Stimulated activated effector memory CD8-positive, alpha-beta T cell treated with anti-CD3 and anti-CD28 coated beads, Interleukin-12 subunit alpha, Interleukin-12 subunit beta, amount 100 ng/mL, for 72 hours (primary cell): Measurements from ENCODE around the gene SSH3.

Experiments
- ATAC-seq: fragments of 150-1000 bp; cut with Tn5 transposase; 2 replicates; pipeline ENCODE4 v1.10.0; 2021
- DNase-seq, 2 donors: peaks; one replicate each; pipeline ENCODE4 v3.0.0; 2021 to 2022; ENCODE audit warnings: low spot score in 2 of 2
- H3K27ac Mint-ChIP-seq: one replicate; pipeline ENCODE4 v1.8.0; 2022; ENCODE audit warnings: mild to moderate bottlenecking, mixed read lengths
- H3K36me3 Mint-ChIP-seq: one replicate; pipeline ENCODE4 v1.8.0; 2022; ENCODE audit warnings: mild to moderate bottlenecking, mixed read lengths
- H3K4me1 Mint-ChIP-seq: one replicate; pipeline ENCODE4 v1.8.0; 2022; ENCODE audit warnings: mixed read lengths
- H3K4me3 Mint-ChIP-seq: one replicate; pipeline ENCODE4 v1.8.0; 2022; ENCODE audit warnings: mild to moderate bottlenecking, mixed read lengths
- H3K9me3 Mint-ChIP-seq: one replicate; pipeline ENCODE4 v1.8.0; 2022; ENCODE audit warnings: mixed read lengths

The SSH3 gene

DNA sequence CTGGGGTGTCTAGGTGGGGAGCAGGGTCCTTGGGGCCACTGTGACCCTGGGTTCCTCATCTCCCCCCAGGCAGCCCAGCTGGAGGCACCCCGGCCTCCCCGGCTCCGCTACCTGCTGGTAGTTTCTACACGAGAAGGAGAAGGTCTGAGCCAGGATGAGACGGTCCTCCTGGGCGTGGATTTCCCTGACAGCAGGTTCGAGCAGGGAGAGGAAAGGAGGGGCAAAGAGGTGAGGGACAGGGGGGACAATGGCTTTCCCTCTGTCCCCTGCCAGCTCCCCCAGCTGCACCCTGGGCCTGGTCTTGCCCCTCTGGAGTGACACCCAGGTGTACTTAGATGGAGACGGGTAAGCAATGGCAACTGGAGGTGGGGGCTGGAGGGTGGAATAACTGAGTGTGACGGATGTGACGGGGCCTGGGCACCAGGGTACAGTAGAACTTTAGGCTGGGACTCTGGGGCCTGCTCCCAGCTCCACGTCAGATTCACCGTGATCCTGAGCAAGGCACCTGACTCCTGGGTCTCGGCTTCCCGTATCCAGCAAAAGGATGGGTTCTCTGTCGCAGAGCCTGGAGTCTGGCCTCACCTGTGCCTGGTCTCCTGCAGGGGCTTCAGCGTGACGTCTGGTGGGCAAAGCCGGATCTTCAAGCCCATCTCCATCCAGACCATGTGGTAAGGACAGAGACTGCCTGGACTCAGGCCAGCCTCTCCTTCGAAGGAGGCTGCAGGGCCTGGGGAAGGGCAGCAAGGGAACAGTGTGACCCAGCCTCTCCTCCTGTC is 3.6 kb downstream of the SSH3 start:
- peaks cover 34% of the 10 kb centered on the region for H3K4me1 Mint-ChIP-seq
- DNase-seq (no peak), ATAC-seq (no peak)
- no peaks in the 10 kb centered on the region for H3K9me3 Mint-ChIP-seq
- peaks cover 12% of the 10 kb centered on the region for H3K36me3 Mint-ChIP-seq
- H3K4me3 Mint-ChIP-seq: no peak overlapping the region
- H3K27ac Mint-ChIP-seq: peak overlapping the region; percentile 29

GRCh38 chr11:67307545-67308001 is 4.2 kb downstream of the SSH3 start:
- DNase-seq (no peak), ATAC-seq (no peak)
- Mint-ChIP-seq H3K36me3 (peaks cover 6% of the 10 kb centered on the region), H3K4me1 (peaks cover 34% of the 10 kb centered on the region), H3K9me3 (no peaks in the 10 kb centered on the region), H3K4me3 (no peak overlapping the region), H3K27ac (peak overlapping the region; percentile 61)

GRCh38 chr11:67308031-67308866 is 4.9 kb downstream of the SSH3 start:
- DNase-seq: no peak
- H3K4me1 Mint-ChIP-seq: peaks cover 36% of the 10 kb centered on the region
- H3K27ac Mint-ChIP-seq: peak overlapping the region; percentile 61
- H3K4me3 Mint-ChIP-seq: no peak overlapping the region
- no peak for ATAC-seq
- H3K36me3 Mint-ChIP-seq: no peaks in the 10 kb centered on the region
- no peaks in the 10 kb centered on the region for H3K9me3 Mint-ChIP-seq

DNA sequence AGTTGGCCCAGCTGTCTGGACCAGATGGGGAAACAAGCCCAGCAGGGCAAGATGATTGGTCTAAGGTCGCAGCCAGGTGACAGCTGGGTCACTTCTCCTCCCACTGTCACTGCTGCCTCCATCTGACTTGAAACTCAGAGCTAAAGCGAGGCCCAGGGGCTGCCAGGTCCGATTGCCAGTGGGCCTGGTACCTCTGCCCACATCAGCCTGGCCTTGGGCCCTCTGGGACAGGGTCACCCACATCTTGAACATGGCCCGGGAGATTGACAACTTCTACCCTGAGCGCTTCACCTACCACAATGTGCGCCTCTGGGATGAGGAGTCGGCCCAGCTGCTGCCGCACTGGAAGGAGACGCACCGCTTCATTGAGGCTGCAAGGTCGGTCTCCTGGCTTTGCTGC is 5.8 kb downstream of the SSH3 start:
- DNase-seq (no peak), ATAC-seq (no peak)
- Mint-ChIP-seq H3K9me3 (no peaks in the 10 kb centered on the region), H3K36me3 (no peaks in the 10 kb centered on the region), H3K27ac (no peak overlapping the region), H3K4me1 (peaks cover 43% of the 10 kb centered on the region), H3K4me3 (no peak overlapping the region)

DNA sequence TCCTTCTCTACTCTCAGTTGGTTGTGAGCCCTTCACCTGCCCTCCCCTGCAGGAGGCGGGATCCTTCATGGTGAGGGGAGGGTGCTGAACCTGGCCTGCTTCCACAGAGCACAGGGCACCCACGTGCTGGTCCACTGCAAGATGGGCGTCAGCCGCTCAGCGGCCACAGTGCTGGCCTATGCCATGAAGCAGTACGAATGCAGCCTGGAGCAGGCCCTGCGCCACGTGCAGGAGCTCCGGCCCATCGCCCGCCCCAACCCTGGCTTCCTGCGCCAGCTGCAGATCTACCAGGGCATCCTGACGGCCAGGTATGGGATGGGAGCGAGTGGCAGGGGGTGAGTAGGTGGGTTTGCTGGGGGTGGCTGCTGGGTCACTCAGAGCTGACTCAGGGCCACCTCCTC is 6.3 kb downstream of the SSH3 start:
- H3K36me3 Mint-ChIP-seq: no peaks in the 10 kb centered on the region
- H3K27ac Mint-ChIP-seq: peak overlapping the region; percentile 32
- DNase-seq: no peak
- peaks cover 42% of the 10 kb centered on the region for H3K4me1 Mint-ChIP-seq
- H3K4me3 Mint-ChIP-seq: no peak overlapping the region
- no peak for ATAC-seq
- H3K9me3 Mint-ChIP-seq: no peaks in the 10 kb centered on the region

- no peak for DNase-seq
- Mint-ChIP-seq H3K36me3 (no peaks in the 10 kb centered on the region), H3K4me1 (peaks cover 39% of the 10 kb centered on the region), H3K27ac (peak overlapping the region; percentile 89), H3K9me3 (no peaks in the 10 kb centered on the region), H3K4me3 (no peak overlapping the region)
- ATAC-seq: no peak
Observed at GRCh38 chr11:67310246-67311050, 7.1 kb downstream of the SSH3 start.

DNA sequence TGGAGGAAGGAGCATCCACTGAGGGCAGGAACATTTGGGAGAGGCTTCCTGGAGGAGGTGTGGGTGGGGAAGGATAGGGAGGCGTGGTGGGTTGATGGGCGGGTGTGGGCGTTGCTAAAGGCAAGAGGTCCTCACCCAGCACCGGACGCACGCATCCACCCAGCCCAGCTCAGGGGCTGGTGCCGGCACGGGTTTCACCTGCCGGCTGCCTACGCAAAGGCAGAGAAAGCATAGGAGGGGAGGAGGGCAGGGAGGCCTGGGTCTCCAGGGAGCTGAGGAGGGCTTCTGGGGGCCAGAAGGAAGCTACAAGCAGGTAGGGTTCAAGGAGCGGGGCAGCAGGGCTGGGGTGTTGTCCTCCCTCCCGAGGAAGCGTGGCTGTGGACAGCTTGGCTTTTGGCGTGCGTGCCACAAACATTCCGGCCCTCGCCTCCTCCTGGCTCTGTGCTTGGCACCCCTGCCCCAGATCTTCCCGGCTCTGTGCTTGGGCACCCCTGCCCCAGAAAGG is 7.8 kb downstream of the SSH3 start:
- Mint-ChIP-seq H3K4me3 (peak overlapping the region; percentile 55), H3K36me3 (no peaks in the 10 kb centered on the region), H3K9me3 (no peaks in the 10 kb centered on the region), H3K4me1 (peaks cover 39% of the 10 kb centered on the region), H3K27ac (peak overlapping the region; percentile 89)
- ATAC-seq (no peak), DNase-seq (no peak)

- Mint-ChIP-seq H3K4me1 (peaks cover 40% of the 10 kb centered on the region), H3K27ac (peak overlapping the region; percentile 89), H3K36me3 (peaks cover 2% of the 10 kb centered on the region), H3K4me3 (peak overlapping the region; percentile 55), H3K9me3 (no peaks in the 10 kb centered on the region)
- ATAC-seq (peak; percentile 80), DNase-seq (no peak)
Observed at GRCh38 chr11:67311556-67312082, 8.3 kb downstream of the SSH3 start.

- ATAC-seq: peak; percentile 5
- Mint-ChIP-seq H3K4me1 (peaks cover 45% of the 10 kb centered on the region), H3K4me3 (peak overlapping the region; percentile 55), H3K9me3 (no peaks in the 10 kb centered on the region), H3K36me3 (peaks cover 8% of the 10 kb centered on the region), H3K27ac (peak overlapping the region; percentile 89)
- DNase-seq: no peak
Observed at GRCh38 chr11:67312187-67313021, 9.1 kb downstream of the SSH3 start.

GRCh38 chr11:67313125-67313890 is 10.0 kb downstream of the SSH3 start:
- peaks cover 52% of the 10 kb centered on the region for H3K4me1 Mint-ChIP-seq

DNA sequence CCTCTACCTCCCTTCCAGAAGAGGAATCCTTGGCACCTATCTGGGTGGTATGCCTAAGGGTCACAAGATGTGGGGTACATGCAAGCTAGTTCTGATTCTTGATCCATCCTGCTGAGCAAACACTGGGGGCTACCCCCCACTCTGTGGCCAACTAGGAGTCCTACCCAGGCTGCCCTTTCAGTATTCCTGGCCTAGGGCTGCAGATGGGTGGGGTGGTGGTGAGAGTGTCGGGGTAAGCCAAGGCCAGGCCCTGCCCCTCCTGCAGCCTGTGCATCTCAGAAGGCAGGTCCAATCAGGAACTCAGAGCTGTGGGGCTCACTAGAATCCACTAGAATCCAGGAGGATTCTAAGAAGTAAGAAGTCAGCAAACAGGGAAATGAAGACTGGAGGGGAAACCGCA is 10.9 kb downstream of the SSH3 start:
- DNase-seq: no peak
- no peak for ATAC-seq
- no peak overlapping the region for H3K4me3 Mint-ChIP-seq
- no peaks in the 10 kb centered on the region for H3K9me3 Mint-ChIP-seq
- peaks cover 14% of the 10 kb centered on the region for H3K36me3 Mint-ChIP-seq
- H3K27ac Mint-ChIP-seq: peak overlapping the region; percentile 89
- peaks cover 52% of the 10 kb centered on the region for H3K4me1 Mint-ChIP-seq

More at GRCh38 chr11:67313125-67313890, 10.0 kb downstream of the SSH3 start:
- Mint-ChIP-seq H3K36me3 (peaks cover 14% of the 10 kb centered on the region), H3K9me3 (no peaks in the 10 kb centered on the region), H3K27ac (peak overlapping the region; percentile 89), H3K4me3 (peak overlapping the region; percentile 55)
- no peak for ATAC-seq
- no peak for DNase-seq

DNA sequence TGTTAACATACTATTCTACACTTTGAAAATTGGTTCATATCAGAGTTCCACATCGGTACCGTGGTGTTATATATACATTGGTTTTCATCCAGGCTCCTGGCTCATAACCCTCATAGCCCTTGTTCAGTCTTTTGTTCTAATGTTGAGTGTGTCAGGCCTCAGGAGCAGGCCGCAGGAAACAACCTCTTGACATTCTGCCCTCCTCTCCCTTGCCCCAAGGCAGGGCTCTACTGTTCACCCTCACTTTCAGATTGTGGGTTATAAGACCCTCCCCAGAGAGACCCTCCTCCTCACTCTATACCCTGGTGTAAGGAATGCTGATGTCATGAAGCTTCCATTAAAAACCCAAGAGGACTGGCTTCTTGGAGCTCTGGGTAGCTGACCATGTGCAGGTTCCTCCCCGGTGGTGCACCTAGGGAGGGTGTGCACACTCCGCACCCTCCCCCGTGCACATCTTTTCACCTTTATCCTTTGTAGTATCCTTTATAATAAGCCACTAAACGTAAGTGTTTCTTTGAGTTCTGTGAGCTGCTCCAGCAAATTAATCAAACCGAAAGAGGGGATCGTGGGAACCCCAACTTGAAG is 12.1 kb downstream of the SSH3 start:
- Mint-ChIP-seq H3K4me3 (peak overlapping the region; percentile 10), H3K27ac (no peak overlapping the region), H3K9me3 (no peaks in the 10 kb centered on the region), H3K36me3 (peaks cover 14% of the 10 kb centered on the region), H3K4me1 (peaks cover 52% of the 10 kb centered on the region)
- no peak for ATAC-seq
- no peak for DNase-seq

GRCh38 chr11:67316882-67317204 is 13.5 kb downstream of the SSH3 start:
- Mint-ChIP-seq H3K36me3 (peaks cover 14% of the 10 kb centered on the region), H3K4me3 (peak overlapping the region; percentile 96), H3K9me3 (no peaks in the 10 kb centered on the region), H3K4me1 (peaks cover 39% of the 10 kb centered on the region), H3K27ac (peak overlapping the region; percentile 97)
- no peak for DNase-seq
- ATAC-seq: no peak
